ENCODE measurements around the gene RNF32. TPM values are rescaled to one million over a fixed set of nuclear protein-coding genes. Genes with fewer than 3 reads are reported as not detected.

Gene RNF32
- polyA plus RNA-seq, 1 donor (not counting 4 experiments of a cell fraction or from before 2014, with no cell fraction given): 0.34 TPM

GRCh38 chr7:156677374-156678054 is 36.9 kb downstream of the RNF32 start:
- no peak for FAIRE-seq
- Histone ChIP-seq H4K20me1 (ENCODE audit: control insufficient read depth, extremely low read depth, insufficient read depth, low read length) (no peaks in the 10 kb centered on the region), H3K4me1 (ENCODE audit: control insufficient read depth, extremely low read depth, insufficient read depth, low read length) (no peaks in the 10 kb centered on the region), H3K4me2 (ENCODE audit: control insufficient read depth, extremely low read depth, insufficient read depth, low read depth, low read length) (no peak overlapping the region), H3K9me3 (ENCODE audit: control insufficient read depth, low read depth, low read length) (no peaks in the 10 kb centered on the region), H3K4me3 (ENCODE audit: control insufficient read depth in 2 of 3, extremely low read depth in 1 of 3, insufficient read depth in 2 of 3, low read depth in 1 of 3, low read length in 3 of 3) (no peak overlapping the region), H3K79me2 (ENCODE audit: control insufficient read depth, insufficient read depth, low read length) (no peaks in the 10 kb centered on the region), H3K27ac (ENCODE audit: control insufficient read depth, insufficient read depth, low read length) (no peak overlapping the region), H2AFZ (ENCODE audit: control insufficient read depth, low read length) (no peak overlapping the region), H3K27me3 (ENCODE audit: control insufficient read depth, extremely low read depth, insufficient read depth, low read length) (no peaks in the 10 kb centered on the region), H3K9me1 (ENCODE audit: control insufficient read depth, extremely low read depth, insufficient read depth, low read length) (no peaks in the 10 kb centered on the region), H3K9ac (ENCODE audit: control insufficient read depth, extremely low read depth, insufficient read depth, low read length) (no peak overlapping the region), H3K36me3 (ENCODE audit: control insufficient read depth in 2 of 2, extremely low read depth in 1 of 2, insufficient read depth in 2 of 2, low read length in 2 of 2) (peaks cover 0 to 6% of the 10 kb centered on the region in 2 experiments)
- TF ChIP-seq CTCF (optimal IDR thresholded peaks at IDR 0.05 in 1 of 3, IDR thresholded peaks at IDR 0.05 in 1 of 3, conservative IDR thresholded peaks at IDR 0.05 in 1 of 3; ENCODE audit: extremely low read depth in 1 of 3, insufficient read depth in 2 of 3, low read length in 3 of 3): no peak
- TF ChIP-seq EZH2 (IDR thresholded peaks at IDR 0.05; ENCODE audit: low read length): no peak
- dilution Hi-C loops (cut with MboI; ENCODE audit: extremely low pct_ligation_motif_present, low sequenced_read_pairs): loop anchor here (25.0 kb wide), 1 partner anchor 865 kb away; the partner anchor contains the start of gene SHH
- DNase-seq (ENCODE audit: low read depth, low spot score): no peak

GRCh38 chr7:156680281-156680680 is 39.7 kb downstream of the RNF32 start:
- peaks cover 4 to 10% of the 10 kb centered on the region in 2 experiments for H3K36me3 ChIP-seq (ENCODE audit: control insufficient read depth in 2 of 2, extremely low read depth in 1 of 2, insufficient read depth in 2 of 2, low read length in 2 of 2)
- no peaks in the 10 kb centered on the region for H4K20me1 ChIP-seq (ENCODE audit: control insufficient read depth, extremely low read depth, insufficient read depth, low read length)
- H3K27ac ChIP-seq (ENCODE audit: control insufficient read depth, insufficient read depth, low read length): no peak overlapping the region
- H3K4me3 ChIP-seq (ENCODE audit: control insufficient read depth in 2 of 3, extremely low read depth in 1 of 3, insufficient read depth in 2 of 3, low read depth in 1 of 3, low read length in 3 of 3): no peak overlapping the region
- no peak overlapping the region for H3K4me2 ChIP-seq (ENCODE audit: control insufficient read depth, extremely low read depth, insufficient read depth, low read depth, low read length)
- no peak overlapping the region for H2AFZ ChIP-seq (ENCODE audit: control insufficient read depth, low read length)
- FAIRE-seq: no peak
- TF ChIP-seq CTCF (optimal IDR thresholded peaks at IDR 0.05 in 1 of 3, IDR thresholded peaks at IDR 0.05 in 1 of 3, conservative IDR thresholded peaks at IDR 0.05 in 1 of 3; ENCODE audit: extremely low read depth in 1 of 3, insufficient read depth in 2 of 3, low read length in 3 of 3): no peak
- TF ChIP-seq EZH2 (IDR thresholded peaks at IDR 0.05; ENCODE audit: low read length): no peak
- dilution Hi-C loops (cut with MboI; ENCODE audit: extremely low pct_ligation_motif_present, low sequenced_read_pairs): loop anchor here (25.0 kb wide), 1 partner anchor 868 kb away; the partner anchor contains the start of gene SHH
- no peak for DNase-seq (ENCODE audit: low read depth, low spot score)
- H3K9me3 ChIP-seq (ENCODE audit: control insufficient read depth, low read depth, low read length): no peaks in the 10 kb centered on the region
- no peaks in the 10 kb centered on the region for H3K27me3 ChIP-seq (ENCODE audit: control insufficient read depth, extremely low read depth, insufficient read depth, low read length)
- no peaks in the 10 kb centered on the region for H3K79me2 ChIP-seq (ENCODE audit: control insufficient read depth, insufficient read depth, low read length)
- no peaks in the 10 kb centered on the region for H3K9me1 ChIP-seq (ENCODE audit: control insufficient read depth, extremely low read depth, insufficient read depth, low read length)
- H3K4me1 ChIP-seq (ENCODE audit: control insufficient read depth, extremely low read depth, insufficient read depth, low read length): no peaks in the 10 kb centered on the region
- H3K9ac ChIP-seq (ENCODE audit: control insufficient read depth, extremely low read depth, insufficient read depth, low read length): no peak overlapping the region
